GM19397 (cell line): ENCODE data around the gene TADA2B.
"Not testable (repeated sequence)": the region's sequence is repeated elsewhere in the genome, so short reads cannot be mapped to it uniquely, and the experiment has no call there.

Experiments used
- ATAC-seq: cut with Tn5 transposase; IDR thresholded peaks from one replicate; pipeline ENCODE4 v1.9.1; 2021; ENCODE audit warnings: mild to moderate bottlenecking, moderate library complexity; ENCODE audit not compliant: unreplicated experiment

TADA2B gene

GRCh38 chr4:7078025-7078424 is 34.9 kb downstream of the TADA2B start:
- ATAC-seq = no peak

GRCh38 chr4:7079483-7079882 is 36.3 kb downstream of the TADA2B start:
- ATAC-seq = not testable (repeated sequence)

- ATAC-seq = not testable (repeated sequence)
These were observed 36.7 kb downstream of the TADA2B start for GRCh38 chr4:7079909-7080308.

- no peak for ATAC-seq
These were observed 40.7 kb downstream of the TADA2B start for GRCh38 chr4:7083597-7084563.

GRCh38 chr4:7084564-7084961 is 41.4 kb downstream of the TADA2B start:
- not testable (repeated sequence) for ATAC-seq

- ATAC-seq = no peak
These were observed 43.2 kb downstream of the TADA2B start for GRCh38 chr4:7086384-7086783.

- no peak for ATAC-seq
These were observed 43.9 kb downstream of the TADA2B start for GRCh38 chr4:7087036-7087435.

- ATAC-seq = no peak
These were observed 46.2 kb downstream of the TADA2B start for GRCh38 chr4:7089213-7089986.

GRCh38 chr4:7092026-7092425 is 48.9 kb downstream of the TADA2B start:
- no peak for ATAC-seq

- ATAC-seq = no peak
These were observed 51.7 kb downstream of the TADA2B start for GRCh38 chr4:7094916-7095315.

GRCh38 chr4:7095611-7096155 is 52.5 kb downstream of the TADA2B start:
- no peak for ATAC-seq

- ATAC-seq = no peak
These were observed 53.1 kb downstream of the TADA2B start for GRCh38 chr4:7096236-7096635.

GRCh38 chr4:7101692-7102515 is 58.7 kb downstream of the TADA2B start:
- peak; percentile 66 for ATAC-seq

GRCh38 chr4:7102516-7102909 is 59.3 kb downstream of the TADA2B start:
- ATAC-seq = not testable (repeated sequence)

GRCh38 chr4:7103031-7103606 is 59.9 kb downstream of the TADA2B start:
- ATAC-seq = peak; percentile 85

GRCh38 chr4:7103607-7104365 is 60.6 kb downstream of the TADA2B start:
- no peak for ATAC-seq

GRCh38 chr4:7104366-7105031 is 61.3 kb downstream of the TADA2B start:
- no peak for ATAC-seq

GRCh38 chr4:7105276-7105675 is 62.1 kb downstream of the TADA2B start:
- ATAC-seq = no peak
